ENCODE data around the gene MCTP2. TPM values are rescaled to one million over a fixed set of nuclear protein-coding genes. Genes with fewer than 3 reads are reported as not detected.
"Not testable (repeated sequence)": the region's sequence is repeated elsewhere in the genome, so short reads cannot be mapped to it uniquely, and the experiment has no call there.

The MCTP2 gene
- total RNA-seq, 2 donors from 2014 or later, result 2.3 to 4.3 TPM

GRCh38 chr15:94456226-94456625 is 224.9 kb downstream of the MCTP2 start:
- intact Hi-C loops (cut with DNase I), result no loop called here
- DNase-seq, result no peak
- ATAC-seq, result no peak

DNA sequence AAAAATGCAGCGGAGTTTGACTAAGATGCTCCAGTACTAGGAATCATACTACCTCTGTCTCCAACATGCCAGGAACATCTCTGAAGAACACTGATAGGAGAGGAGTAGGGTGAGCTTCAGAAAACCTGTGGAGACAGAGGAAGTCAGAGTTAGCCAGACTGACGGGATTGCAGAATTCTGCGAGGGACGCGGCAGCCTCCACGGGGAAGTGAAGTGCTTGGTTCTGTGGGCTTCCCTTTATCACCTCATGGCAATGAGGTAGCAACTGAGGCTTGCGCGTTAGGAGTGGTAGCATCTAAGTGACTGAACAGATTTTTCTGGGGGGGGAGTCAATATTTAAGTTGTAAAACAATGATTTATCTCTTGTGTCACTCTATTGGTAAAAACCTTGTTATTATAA is 226.3 kb downstream of the MCTP2 start:
- ATAC-seq (no peak), DNase-seq (no peak)
- intact Hi-C loops (cut with DNase I), result no loop called here

GRCh38 chr15:94460624-94461023 is 229.3 kb downstream of the MCTP2 start:
- DNase-seq (no peak), ATAC-seq (no peak)
- intact Hi-C loops (cut with DNase I), result no loop called here

- intact Hi-C loops (cut with DNase I), result no loop called here
- ATAC-seq (no peak), DNase-seq (no peak)
These were observed 235.7 kb downstream of the MCTP2 start for GRCh38 chr15:94467034-94467433.

DNA sequence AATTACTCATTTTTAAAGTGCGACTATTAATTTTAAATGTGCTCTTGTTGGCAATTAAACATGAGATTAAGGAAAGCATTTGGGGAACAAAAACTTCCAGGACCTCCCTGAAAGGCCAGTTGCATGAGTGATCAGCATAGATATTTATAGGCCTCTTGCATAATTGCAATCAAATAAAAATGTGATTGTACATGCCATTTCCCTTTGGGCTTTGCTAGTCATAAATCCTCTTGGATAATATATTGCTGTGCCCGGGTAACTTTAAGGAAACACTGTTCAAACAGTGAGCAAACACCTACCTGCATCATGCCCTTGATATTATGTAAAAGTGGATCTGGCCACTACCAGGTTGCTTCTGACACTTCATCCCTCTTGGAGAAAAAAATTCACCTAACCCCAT is 239.1 kb downstream of the MCTP2 start:
- ATAC-seq, result no peak
- intact Hi-C loops (cut with DNase I), result no loop called here
- no peak for DNase-seq

- no peak for ATAC-seq
- DNase-seq, result no peak
- intact Hi-C loops (cut with DNase I), result no loop called here
These were observed 245.3 kb downstream of the MCTP2 start for GRCh38 chr15:94476686-94477085.

DNA sequence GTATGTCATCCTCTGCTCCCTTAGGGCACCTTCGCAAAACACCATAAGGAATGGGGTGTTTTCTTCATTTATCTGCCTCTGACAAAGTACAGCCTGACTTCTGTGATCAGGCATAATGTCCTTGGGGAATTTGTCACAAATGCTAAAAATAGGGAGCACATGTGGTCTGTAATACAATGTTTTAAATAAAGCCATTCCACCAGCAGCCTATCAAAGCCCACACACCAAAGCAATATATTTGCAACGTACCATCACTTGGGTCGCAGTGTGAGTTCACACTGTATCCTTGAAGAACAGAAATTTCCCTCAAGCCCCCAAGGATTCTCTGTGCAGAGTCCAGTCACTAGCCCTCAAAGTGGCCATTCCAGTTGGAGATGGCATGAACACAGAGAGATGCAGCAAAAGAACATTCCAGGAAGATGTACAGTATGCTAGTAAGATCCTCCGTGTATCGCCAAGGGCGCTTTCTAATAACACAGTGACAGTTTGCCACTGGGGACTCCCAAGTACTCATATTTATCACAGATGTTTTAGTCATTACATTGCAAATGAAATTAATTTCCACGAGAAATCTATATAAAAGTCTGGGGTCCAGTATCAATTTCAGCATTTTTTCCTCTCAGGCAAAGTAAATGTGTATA is 246.7 kb downstream of the MCTP2 start:
- intact Hi-C loops (cut with DNase I), result no loop called here
- DNase-seq (no peak), ATAC-seq (no peak)

- ATAC-seq, result no peak
- intact Hi-C loops (cut with DNase I), result no loop called here
- DNase-seq, result no peak
These were observed 247.4 kb downstream of the MCTP2 start for GRCh38 chr15:94478763-94479162.

DNA sequence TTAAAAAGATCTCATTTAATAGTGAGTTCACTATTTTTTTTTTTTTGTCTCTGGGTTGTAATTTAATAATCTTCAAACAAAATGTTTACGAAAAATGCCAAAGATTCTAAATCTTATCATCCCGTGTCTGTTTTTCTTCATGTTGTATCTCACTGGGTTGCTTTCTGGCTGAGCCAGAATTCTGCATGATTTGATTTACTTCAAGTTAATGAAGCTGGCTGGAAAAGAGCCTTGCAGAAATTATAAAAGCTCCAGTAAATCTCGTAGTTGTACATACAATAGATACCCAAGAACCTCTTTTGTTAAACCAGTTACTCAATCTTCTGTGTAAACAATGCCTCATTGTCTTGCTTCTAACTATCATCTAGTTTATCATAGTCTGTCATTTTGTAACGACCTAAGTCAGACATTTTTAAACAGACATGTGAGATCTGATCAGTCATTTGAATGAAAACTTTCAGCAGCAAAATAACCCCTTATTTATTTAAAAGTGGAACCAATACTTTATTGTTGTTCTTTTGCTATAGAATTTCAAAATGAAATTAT is 249.0 kb downstream of the MCTP2 start:
- intact Hi-C loops (cut with DNase I), result no loop called here
- no peak for DNase-seq
- no peak for ATAC-seq

- ATAC-seq, result no peak
- DNase-seq, result no peak
- intact Hi-C loops (cut with DNase I), result no loop called here
These were observed 253.9 kb downstream of the MCTP2 start for GRCh38 chr15:94485148-94485719.

- ATAC-seq (no peak), DNase-seq (no peak)
- intact Hi-C loops (cut with DNase I), result no loop called here
These were observed 256.3 kb downstream of the MCTP2 start for GRCh38 chr15:94487635-94488034.

DNA sequence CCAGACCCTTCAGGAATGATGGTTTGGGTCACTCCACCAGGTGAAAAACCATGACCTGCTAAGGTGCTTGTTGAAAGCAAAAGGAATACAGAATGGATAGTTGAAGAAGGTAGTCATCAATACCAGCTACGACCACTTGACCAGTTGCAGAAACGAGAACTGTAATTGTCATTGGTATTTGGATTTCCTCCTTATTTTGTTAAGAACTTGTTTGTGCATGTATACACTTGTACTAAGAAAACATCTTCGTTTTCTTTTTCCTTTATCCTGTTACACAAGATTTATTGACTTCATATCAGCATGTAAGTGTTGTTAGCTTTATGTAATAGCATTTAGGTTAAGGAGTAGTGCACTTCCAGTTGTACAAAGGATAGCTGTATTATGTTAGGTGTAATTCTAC is 261.8 kb downstream of the MCTP2 start:
- ATAC-seq, result no peak
- intact Hi-C loops (cut with DNase I), result no loop called here

GRCh38 chr15:94493586-94493985 is 262.2 kb downstream of the MCTP2 start:
- intact Hi-C loops (cut with DNase I), result not testable (repeated sequence)

More for the DNA sequence above, 261.8 kb downstream of the MCTP2 start:
- no peak for DNase-seq

GRCh38 chr15:94494732-94495131 is 263.4 kb downstream of the MCTP2 start:
- DNase-seq, result no peak
- no peak for ATAC-seq
- intact Hi-C loops (cut with DNase I), result no loop called here

More at GRCh38 chr15:94493586-94493985, 262.2 kb downstream of the MCTP2 start:
- not testable (repeated sequence) for ATAC-seq, DNase-seq

GRCh38 chr15:94503293-94503692 is 271.9 kb downstream of the MCTP2 start:
- ATAC-seq, result no peak
- DNase-seq, result no peak
- intact Hi-C loops (cut with DNase I), result no loop called here

DNA sequence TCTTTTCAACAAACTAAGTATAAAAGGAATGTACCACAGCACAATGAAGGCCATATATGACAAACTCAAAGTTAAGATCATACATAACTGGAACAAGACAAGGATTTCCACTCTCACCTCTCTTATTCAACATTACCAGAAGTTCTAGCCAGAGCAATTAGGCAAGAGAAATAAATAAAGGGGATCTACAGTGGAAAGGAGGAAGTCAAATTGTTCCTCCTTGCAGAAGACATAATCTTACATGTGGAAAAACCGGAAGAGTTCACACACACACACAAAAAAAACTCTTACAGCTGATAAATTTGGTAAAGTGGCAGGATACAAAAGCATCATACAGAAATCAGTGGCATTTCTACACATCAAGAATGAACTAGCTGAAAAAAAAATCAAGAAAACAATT is 277.9 kb downstream of the MCTP2 start:
- DNase-seq (no peak), ATAC-seq (no peak)
- intact Hi-C loops (cut with DNase I), result no loop called here

GRCh38 chr15:94522125-94522524 is 290.8 kb downstream of the MCTP2 start:
- ATAC-seq (no peak), DNase-seq (no peak)
- intact Hi-C loops (cut with DNase I), result no loop called here

- intact Hi-C loops (cut with DNase I), result no loop called here
- DNase-seq (no peak), ATAC-seq (no peak)
These were observed 292.5 kb downstream of the MCTP2 start for GRCh38 chr15:94523873-94524272.

DNA sequence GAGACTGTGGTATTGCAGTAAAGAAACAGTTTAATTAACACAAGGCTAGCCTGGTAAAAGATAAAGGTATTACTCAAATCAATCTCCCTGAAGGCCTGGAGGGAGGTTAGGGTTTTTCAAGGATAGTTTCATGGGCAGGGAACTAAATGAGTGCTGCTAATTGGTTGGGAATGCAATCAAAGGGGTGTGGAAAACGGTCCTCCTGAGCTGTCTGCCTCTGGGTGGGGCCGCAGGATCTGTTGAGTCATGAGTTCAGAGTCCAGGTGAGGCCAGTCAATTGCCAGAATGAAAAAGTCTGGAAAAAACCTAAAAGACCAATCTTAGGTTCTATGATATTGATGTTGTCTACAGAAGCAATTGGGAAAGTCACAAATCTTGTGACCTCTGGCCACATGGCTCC is 293.2 kb downstream of the MCTP2 start:
- intact Hi-C loops (cut with DNase I), result no loop called here
- ATAC-seq, result no peak
- DNase-seq, result no peak

DNA sequence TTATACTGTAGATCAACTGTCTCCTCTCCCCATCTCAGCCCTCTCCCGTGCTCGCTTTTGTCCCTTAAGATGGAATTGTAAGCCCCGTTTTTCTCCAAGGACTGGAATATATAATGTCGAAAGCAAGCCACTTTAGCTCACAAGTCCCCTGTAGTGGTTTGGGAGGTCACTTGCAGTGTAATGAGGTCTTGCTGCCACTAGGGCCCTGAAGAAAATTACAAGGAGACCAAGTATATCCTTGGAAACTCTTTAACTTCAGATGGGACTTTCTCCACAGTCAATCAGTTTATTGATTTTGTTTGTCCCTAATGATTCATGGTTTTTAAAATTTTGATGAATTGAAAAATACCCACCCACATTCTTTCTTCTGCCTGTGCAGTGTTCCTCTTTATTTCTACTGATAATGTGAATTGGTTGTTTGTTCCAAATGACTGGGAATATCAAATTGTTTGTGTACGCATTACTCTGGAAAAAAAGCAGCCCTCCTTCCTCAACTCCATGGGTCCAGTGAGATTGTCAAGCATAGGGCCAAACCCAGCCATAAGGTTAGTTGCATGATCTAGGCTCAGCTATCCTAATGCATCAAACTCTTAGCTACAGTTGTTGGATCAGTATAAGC is 294.8 kb downstream of the MCTP2 start:
- ATAC-seq (no peak), DNase-seq (no peak)
- intact Hi-C loops (cut with DNase I), result no loop called here

DNA sequence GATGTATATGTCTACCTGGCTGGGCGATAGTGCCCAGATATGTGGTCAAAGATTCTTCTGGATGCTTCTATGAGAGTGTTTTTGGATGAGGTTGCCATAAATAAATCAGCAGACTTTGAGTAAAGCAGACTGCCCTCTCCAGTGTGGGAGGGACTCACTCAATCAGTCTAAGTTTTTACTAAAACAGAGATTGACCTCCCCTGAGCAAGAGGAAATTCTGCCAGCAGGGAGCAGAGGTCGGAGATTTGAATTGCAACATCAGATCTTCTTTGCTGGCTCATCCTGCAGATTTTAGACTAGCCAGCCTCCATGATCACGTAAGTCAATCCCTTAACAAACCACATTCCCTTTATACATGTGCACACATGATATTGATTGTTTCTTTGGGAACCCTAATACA is 300.9 kb downstream of the MCTP2 start:
- ATAC-seq (peak in 1 of 2 donors; percentile 78), DNase-seq (no peak)
- intact Hi-C loops (cut with DNase I), result no loop called here

Data from left cardiac atrium (tissue), 4 donors.